Stimulated activated CD8-positive, alpha-beta memory T cell treated with anti-CD3 and anti-CD28 coated beads, Interleukin-15, amount 100 ng/mL, for 4 hours (primary cell): Measurements from ENCODE around the gene EEA1.

Experiments used
- DNase-seq, 2 donors: peaks; one replicate each; pipeline ENCODE4 v3.0.0-alpha.2; 2020; ENCODE audit warnings: low read depth in 2 of 2

The EEA1 gene

DNA sequence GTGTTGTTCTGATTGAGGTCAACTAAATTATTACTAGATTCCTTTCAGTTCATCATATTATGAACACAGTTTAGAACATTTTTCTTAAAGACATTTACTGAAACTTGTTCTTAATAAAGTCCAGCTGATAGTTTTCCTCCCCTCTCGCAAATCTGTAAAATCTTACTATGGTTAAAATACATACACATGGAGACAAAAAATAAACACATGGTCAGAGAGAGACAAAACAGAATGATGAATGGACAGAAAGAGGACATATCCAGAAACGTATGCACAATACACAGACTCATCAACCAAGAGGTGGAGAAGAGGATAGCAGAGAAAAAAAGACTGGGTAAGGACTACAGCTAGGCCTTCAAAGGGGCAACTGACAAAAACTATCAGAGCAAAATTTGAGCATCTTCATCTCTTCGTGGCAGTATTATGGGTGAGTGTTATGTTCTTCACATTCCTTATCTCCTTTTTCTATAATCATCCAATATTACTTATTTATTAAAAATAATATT lies 38.4 kb downstream of the EEA1 start:
- no peak for DNase-seq

DNA sequence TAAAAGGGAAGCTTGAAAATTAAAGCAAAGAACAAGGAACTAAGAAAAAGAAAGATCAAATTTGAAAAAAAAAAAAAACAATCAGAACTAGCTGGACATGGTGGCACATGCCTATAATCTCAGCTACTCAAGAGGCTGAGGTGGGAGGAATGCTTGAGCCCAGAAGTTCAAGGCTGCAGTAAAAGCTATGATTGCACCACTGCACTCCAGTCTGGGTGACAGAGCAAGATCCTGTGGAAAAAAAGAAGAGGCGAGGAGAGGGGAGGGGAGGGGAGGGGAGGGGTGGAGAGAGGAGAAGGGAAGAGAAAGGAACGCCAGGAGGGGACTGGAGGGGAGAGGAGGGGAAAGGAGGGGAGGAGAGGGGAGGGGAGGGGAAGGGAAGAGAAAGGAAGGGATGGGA lies 43.0 kb downstream of the EEA1 start:
- DNase-seq: no peak

DNA sequence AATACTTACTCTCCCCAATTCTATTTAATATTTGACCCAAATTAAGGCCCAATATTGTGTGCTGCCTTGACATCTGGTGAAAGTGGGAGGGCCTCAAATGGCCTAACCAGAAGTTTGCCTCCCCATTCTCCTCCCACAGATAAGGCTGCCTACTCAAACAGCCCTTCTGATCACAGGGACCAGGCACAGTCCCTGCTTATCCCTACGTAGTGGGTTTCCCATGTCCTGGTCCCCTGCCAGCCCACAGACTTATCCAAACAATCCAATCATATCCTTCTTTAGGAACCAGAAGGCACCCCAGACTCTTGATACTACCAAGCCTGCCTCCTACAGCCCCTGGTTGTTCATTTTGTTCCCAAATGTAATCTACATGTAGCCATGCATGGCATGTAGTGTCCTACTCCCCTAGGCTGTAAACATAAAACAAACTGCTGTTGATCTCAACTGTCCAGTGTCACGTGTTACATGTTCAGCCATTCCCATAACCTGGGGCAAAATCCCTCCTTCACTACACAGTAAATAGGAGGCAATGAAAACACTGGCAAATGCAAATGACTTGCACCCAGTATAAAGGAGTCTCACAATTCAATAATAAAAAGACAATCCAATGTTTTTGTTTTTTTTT lies 49.3 kb downstream of the EEA1 start:
- no peak for DNase-seq

DNA sequence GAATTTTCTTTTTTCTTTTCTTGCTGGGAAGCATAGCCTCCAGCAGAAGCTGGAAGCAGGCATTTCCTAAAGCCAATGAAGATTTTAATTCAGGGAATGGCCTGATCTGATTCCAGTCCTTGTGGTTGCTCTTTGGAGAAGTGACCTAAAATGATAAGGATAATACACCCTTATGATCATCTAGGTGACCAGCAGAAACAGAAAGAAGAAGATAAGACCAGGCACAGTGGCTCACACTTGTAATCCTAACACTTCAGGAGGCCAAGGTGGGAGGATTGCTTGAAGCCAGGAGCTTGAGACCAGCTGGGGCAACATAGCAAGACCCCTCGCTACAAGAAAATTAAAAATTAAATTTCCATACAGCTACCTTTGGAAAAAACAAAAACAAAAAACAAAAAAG lies 51.2 kb downstream of the EEA1 start:
- DNase-seq: no peak

DNA sequence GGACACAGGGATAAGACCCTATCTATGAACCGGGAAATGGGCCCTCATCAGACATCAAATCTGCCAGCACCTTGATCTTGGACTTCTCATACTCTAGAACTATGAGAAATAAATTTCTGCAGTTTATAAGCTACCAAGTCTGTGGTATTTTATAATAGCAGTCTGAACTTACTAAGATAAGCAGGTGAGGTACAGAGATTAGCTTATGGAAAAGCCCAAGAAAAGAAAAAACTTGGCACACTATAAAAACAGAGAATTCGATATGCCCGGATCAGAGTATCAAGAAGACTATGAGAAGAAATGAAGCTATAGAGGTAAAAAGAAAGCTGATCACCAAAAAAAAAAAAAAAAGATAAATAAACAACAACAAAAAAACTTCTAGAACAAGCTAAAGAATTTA lies 52.6 kb downstream of the EEA1 start:
- DNase-seq: no peak

DNA sequence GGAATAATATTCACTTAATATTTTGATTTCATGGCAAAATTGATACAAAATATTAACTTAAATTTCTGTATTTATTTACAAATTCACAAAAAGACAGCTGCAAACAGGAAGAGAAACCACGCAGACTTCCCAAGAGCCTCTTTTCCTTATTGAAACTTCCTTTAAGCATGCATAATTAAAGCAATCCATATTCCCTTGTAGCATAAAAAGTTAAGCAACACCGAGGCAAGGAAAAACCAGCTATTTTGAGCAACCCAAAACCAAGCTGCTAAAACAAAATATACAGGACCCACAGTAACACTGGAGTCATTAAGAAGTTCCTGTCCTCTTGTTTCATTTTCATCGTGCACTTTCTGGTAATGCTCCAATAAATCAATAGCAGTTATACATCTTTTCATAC lies 58.0 kb downstream of the EEA1 start:
- no peak for DNase-seq

DNA sequence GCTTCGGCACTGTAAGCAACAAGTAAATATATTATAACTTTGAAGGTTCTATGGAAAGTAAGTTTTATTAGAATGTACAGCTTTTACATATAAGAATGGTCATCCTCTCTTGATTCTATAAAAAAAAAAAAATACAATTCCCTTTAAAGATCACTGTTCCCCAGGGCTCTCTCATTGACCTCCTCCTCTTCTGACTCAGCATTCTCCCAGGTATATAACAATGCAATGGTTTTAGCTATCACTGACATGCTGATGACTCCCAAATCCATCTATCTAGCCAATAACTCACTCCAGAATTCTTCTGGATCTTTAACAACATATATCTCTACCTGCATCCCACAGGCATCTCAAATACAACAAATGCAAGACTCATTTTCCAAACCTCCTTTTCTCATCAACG lies 62.7 kb downstream of the EEA1 start:
- no peak for DNase-seq

DNA sequence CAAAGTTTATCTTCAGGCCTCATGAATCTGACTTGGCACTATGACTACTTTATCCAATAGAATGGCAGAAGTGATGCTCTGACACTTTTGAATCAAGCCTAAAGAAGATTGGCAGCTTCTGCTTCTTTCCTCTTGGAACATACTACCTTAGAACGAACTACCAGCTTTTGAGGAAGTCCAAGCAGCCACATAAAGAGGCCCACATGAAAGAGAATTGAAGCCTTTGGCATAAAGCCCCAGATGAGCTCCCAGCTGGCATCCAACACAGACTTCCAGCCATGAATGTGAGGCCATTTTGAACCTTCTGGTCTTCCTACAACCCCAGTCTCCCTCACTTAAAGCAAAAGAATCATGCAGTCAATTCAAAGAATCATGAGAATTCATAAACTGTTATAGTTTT lies 65.8 kb downstream of the EEA1 start:
- DNase-seq: no peak

DNA sequence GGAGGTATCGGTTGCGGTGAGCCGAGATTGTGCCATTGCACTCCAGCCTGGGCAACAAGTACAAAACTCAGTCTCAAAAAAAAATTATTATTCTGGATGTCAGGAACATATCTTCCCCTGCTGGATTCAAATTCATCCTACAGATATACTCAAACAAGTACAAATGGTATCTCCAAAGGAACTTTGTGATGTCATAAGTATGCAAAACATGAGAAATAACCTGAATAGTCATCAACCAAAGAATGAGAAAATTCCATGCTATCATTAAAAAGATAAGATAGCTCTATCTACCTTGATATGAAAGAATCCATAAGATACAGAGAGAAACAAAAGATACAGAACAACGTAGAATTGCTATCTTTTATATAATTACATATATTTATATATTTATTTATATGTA lies 67.7 kb downstream of the EEA1 start:
- DNase-seq: no peak

DNA sequence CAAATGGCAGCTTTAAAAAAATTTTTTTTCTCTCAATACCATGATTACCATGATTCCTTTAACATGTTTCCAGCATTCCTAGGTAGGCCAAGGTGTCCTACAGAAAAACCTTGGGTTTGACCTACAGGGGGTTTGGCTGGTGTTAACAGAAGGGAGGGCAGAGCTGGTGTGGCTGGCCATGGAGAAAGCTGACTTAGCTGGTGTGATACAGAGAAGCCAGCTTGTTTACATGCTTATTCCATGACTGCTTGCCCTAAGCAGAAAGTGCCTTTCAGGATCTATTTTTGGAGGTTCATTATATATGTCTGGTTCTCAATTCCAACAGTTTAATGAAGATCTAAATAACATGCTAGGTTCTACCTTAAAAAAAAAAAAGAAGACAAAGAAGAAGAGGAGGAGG lies 68.6 kb downstream of the EEA1 start:
- DNase-seq: no peak

DNA sequence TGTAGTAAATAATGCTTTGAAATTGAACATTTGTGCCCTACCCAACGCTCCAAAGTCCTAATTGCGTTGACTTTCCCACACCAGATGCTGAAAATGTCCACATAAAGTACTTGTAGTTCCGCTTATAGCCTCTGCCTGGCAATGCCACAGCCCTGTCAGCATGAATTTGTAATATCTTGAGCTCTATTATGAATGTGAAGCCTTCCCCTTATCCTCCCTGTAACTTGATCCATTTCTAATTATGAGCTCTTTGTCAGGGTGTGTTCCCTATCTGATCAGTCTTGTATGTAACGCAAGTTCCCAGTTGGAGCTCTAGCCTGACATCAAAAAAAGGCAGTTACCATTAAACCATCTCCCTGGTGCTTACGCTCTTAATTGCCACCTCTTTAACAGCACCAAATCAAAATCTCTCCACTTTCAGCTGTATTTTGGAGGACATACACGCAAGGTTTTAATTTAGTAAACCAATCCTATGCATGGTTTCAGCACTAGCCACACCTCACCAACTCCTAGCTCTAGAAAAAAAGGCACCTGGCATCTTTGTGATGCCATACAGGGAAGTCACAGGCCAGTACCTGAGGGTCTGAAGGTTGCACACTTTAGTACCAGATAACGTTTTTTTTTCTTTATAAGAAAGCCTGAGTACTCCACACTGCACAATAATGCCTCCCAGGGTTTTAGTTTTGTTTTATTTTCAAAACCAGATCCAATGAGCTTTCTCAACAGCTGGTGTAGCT lies 69.3 kb downstream of the EEA1 start:
- DNase-seq: no peak

DNA sequence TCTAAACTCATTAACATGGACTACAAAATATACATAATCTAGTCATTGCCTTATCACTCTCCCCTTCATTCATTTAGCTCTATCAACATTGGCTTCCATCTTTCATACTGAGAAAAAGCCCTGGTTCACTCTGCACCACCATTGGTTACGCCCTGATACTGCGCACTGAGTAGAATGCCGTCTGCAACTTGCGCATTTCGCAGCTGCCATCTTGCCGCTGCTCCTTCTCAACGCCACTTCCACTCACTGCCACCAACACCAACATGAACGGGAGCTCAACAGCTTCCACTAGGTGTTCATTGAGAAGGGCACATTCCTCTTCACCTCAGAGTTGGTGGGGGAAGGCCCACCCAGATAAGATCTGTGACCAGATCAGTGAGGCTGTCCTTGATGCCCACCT lies 71.3 kb downstream of the EEA1 start:
- no peak for DNase-seq

DNA sequence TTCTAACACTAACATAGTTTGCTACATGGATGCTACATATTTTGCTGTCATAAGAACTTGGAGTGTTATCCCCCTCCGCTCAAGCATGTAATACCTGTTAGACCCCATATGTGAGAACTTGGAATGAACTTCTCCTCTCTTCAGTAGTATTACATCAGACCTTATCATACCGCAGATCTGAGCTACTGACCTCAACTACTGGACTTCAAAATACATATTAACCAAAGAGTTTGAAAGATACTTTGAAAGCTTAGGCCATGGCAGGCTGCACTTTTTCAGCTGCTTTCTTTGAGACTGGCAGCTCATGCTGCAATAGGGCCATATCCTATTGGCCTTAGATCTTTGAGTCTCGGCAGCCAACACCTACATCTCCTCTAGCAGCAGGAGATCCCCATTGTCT lies 74.8 kb downstream of the EEA1 start:
- DNase-seq: no peak

DNA sequence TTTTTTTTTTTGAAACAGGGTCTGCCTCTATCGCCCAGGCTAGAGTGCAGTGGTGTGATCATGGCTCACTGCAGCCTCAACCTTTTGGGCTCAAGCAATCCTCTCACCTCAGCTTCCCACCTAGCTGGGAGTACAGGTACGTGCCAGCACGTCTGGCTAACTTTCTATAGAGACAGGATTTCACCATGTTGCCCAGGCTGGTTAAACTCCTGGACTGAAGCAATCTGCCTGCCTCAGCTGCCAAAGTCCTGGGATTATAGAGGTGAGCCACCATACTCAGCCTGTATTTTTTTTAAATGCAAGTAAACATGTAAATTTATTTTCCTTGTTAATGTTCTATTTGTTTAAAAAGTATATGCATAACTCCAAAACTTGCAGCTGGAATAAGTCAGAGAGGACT lies 80.4 kb downstream of the EEA1 start:
- DNase-seq: no peak

DNA sequence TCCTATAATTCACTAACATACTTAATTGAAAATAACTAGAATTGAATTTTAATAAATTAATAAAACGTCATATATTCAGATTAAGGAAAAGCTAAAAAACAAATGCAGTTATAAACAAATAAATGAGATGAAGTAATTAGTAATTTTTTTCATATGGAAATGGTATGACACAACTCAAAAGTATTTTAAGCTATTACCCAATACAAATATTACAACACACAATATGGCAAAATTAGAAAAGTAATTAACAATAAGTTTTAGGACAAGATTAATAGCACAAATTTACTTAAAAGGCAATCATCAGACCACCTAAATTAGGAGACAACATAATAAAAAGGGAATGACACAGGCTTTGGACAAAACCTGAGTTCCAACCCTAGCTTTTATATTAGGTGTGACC lies 81.7 kb downstream of the EEA1 start:
- DNase-seq: no peak

DNA sequence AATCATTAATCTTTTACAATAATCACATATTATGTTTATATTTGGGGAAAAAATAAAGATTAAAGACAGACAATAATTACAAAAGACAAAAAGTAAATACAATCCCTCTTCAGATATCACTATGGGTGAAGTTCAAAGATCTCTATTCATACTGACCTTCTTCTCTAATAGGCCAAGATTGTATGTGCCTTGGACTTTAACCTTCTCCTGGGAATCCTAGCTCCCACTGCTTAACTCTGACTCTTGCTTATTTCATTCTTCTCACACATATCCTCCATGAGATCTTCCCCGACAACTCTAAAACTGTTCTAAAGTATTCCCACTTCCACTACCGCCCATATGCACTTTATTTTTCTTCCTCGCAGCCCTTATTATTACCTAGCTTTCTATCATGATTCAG lies 83.8 kb downstream of the EEA1 start:
- no peak for DNase-seq

DNA sequence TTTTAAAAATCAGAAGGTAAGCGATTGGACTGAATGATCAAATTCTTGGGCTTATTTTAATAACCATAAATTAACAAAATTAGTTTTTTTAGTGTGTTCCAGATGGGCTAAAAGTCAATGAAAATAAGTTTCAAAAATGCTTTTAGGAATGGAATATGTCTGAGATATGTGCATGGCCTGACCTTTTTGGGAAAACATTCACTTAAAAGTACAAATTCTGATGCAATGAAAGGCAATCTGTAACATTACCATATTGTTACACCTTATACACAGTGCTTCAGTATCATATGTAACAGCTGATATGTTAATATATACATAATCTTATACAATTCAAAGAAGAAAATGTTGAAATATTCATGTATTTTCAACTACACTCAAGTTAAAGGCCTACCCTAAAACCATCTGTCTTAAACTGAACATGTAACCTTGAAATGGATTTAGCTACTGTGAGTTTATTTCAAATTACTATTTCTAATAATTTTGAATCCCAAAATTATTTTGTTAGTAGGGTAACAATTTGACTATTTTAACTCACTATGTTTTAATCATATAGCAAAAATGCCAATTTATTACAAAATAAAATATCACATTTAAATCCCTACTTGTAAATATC lies 84.8 kb downstream of the EEA1 start:
- no peak for DNase-seq

DNA sequence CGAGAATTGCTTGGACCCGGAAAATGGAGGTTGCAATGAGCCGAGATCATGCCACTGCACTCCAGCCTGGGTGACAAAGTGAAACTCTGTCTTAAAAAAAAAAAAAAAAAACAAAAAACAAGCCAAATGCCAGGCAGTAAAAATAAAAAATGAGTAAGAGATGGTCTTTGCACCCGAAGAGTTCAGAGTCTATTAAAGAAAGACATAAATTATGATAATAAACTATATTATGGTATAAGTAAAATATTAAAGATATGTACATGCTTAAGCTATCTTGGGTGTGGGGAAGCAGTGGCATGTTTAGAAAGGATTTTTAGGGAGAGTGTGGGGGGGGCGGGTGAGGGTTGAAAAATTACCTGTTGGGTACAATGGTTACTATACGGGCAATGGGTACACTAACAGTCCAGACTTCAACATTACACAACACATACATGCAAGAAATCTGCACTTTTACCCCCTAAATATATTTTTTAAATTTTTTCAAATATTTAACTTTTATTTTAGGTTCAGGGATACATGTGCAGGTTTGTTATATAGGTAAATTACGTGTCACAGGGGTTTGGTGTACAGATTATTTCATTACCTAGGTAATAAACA lies 99.3 kb downstream of the EEA1 start:
- DNase-seq: no peak

DNA sequence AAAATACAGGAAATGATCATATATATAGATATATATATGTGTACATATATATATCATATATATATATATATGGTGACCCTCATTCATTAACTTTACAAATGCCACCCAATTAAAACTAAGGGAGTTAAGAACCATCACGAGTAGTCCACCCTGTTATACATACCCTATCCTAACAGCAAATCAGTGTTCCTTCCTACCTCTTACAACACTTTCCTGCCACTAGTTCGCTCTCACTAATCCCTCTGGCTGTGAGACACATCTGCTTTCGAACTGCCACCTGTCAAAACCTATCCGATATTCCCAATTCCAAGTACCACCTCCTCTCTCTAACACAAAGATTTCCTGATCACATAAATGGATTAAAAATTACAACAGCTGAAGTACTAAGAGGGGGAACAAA lies 100.5 kb downstream of the EEA1 start:
- DNase-seq: no peak

DNA sequence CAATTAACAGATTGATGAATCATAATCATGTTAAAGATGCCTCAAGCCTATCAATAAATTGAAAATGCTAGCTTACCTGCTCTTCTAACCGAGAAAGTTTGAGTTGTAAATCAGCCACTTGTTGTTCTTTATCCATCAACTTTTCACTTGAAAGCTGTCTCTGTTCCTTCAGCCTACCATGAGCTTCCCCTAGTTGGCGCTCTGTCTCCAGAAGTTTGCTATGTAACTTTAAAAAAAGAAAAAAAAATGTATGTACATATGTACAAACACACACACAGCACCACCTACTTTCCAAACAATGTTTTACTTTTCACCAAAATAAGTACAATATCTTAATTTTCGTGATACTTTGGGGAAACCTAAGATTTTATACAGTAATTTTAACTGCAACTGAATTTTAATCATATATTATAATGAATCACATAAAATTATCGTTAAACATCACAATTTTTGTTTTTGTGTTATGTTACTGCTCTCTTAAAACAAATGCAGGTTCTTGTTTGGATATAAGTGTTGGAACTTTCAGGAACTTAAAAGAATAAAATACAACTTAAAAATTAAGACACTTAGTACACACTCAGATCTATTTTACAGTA lies 101.2 kb downstream of the EEA1 start:
- DNase-seq: no peak

DNA sequence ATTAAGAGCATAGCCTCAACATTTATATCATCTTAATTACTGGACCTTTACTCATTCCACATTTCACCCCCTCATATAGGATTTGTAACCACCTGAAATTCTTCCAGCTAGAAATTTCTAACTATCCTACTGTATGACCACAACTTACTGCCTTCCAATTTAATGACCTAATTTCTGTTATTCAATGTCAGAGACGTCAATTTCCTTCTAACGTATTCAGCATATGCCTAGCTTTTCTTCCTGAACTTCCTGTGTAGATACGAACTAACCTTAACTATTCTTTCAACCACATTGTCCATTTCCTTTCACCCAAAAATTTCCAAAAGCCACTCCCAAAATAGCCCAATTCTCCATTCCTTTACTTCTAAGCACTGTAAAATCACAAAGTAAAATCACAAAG lies 108.0 kb downstream of the EEA1 start:
- DNase-seq: no peak

DNA sequence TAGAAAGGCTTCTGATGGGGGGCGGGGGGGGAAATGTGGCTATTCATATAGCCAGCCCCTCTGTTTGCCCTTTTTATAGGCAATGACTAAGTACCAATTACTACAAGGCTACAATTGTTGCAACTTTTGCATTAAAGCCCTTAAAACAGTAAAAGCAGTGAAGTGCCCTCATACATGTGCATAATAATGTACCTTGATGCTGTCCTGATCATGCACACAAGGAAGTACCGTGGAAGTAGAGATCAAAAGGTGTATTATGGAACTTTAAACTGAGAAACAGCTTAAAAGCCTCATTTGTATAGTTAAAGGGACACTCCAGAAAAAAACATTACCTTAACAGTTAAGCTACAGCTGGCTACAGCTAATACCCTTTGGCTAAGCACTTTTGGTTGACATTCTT lies 114.5 kb downstream of the EEA1 start:
- no peak for DNase-seq

DNA sequence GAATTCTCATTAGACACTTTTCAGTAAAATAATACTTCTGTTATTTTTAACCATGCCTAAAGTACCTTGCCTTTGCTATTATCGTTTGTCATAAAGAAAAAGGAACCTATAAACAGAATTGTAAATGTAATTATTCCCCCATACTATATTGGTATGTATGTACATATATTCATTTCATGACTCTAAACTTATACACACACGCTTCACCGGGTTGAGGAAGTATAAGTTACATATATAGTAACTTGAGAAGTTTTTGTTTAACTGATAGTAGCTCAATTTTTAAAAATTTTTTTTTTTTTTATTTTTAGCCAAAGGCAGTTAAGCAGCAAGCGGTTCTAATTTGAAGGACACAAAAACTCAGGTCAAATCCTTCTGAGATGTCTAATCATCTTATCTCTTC lies 118.7 kb downstream of the EEA1 start:
- no peak for DNase-seq
